SU-DHL-6 (cell line): ENCODE data around the gene SH3RF2.

Experiments used
- CTCF ChIP-seq: fragments of 200-600 bp; sonication (generic); IDR thresholded peaks from one replicate; pipeline ENCODE4 v1.5.1; 2017; ENCODE audit warnings: antibody characterized with exemption, mild to moderate bottlenecking, low read length, moderate library complexity; ENCODE audit not compliant: insufficient read depth, poor library complexity, severe bottlenecking
- EZH2phosphoT487 ChIP-seq: fragments of 200-600 bp; sonication (generic), shearing (Covaris generic); conservative IDR thresholded peaks from 2 replicates; pipeline ENCODE4 v1.6.1; 2018; ENCODE audit warnings: mild to moderate bottlenecking, antibody characterized with exemption, low read length, moderate library complexity, mixed read lengths

DNA sequence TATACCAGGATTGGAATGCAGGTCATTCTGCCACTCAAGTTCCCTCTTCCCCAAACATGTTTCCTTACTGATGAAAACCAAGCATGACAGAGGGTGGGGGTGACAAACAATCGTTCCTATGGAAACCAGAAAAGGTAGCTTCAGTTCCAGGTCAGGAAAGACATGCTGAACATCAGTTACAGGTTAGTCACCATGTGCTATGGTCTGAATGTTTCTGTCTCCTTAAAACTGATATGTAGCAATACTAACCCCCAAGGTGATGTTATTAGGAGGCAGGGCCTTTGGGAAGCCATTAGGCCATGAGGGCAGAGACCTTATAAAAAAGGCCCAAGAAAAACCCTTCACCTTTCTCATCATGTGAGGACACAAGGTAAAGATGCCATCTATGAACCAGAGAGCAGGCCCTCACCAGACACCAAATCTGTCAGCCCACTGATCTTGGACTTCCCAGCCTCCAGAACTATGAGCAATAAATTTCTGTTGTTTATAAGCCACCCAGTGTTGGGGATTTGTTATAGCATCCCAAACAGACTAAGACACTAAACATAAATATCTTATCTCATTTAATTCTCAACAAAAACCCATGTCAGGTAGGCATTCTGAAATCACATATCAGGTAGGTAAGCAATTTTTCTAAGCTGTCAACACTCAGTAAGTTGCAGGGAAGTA lies 15.7 kb upstream of the SH3RF2 start:
- no peak for TF ChIP-seq CTCF
- no peak for TF ChIP-seq EZH2phosphoT487
